ENCODE measurements around the gene ZNF337.

- TF ChIP-seq CTCF (conservative IDR thresholded peaks at IDR 0.05 in 1 of 2, IDR thresholded peaks at IDR 0.05 in 1 of 2; ENCODE audit: extremely low read depth in 1 of 2, insufficient read depth in 1 of 2, low read depth in 1 of 2, low read length in 2 of 2) (no peak), EZH2 (IDR thresholded peaks at IDR 0.05; ENCODE audit: borderline replicate concordance, low read length) (no peak)
Measured at GRCh38 chr20:25705830-25706351, 9.2 kb upstream of the ZNF337 start.

All from mammary epithelial cell (primary cell).